ENCODE results near the gene ANKRD50. TPM values are rescaled to one million over a fixed set of nuclear protein-coding genes. Genes with fewer than 3 reads are reported as not detected.

ANKRD50 gene
- total RNA-seq, 2 experiments from 2014 or later: 0.47 to 0.48 TPM

DNA sequence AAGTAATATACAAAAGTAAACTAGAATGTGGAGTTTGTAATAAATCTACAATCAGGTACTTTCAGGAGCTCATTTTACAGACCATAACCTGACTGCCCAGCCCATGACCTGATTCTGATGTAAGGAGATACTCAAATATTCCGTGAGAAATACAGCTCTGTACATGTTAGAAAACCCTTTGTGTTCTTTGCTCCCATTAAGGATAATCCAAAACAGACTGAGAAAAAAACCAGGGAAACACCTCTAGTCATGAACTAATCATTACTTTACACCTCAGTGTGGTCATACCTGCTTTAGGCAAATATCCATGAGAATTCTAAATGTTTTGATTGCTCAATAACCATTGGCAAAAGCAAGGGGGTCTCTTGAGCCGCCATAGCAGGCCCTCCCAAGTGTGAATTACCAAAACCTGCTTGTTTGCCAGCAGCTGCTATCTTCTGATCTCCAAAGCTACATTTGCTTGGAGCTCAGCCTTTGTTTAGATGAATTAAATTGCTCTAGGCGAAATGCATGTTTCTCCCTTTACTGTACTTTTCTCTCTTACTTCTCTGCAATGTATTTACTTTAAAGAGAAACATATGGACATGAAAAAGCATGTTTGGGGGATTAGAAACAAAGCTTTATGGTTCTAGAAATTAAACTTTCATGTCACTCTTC is 79.1 kb downstream of the ANKRD50 start:
- Mint-ChIP-seq H3K27me3 (no peaks in the 10 kb centered on the region), H3K9me3 (no peaks in the 10 kb centered on the region), H3K4me3 (no peak overlapping the region), H3K4me1 (peaks cover 6% of the 10 kb centered on the region), H3K36me3 (no peaks in the 10 kb centered on the region), H3K27ac (no peak overlapping the region)
- DNase-seq: no peak

GRCh38 chr4:124632439-124632838 is 80.1 kb downstream of the ANKRD50 start:
- Mint-ChIP-seq H3K27me3 (no peaks in the 10 kb centered on the region), H3K36me3 (no peaks in the 10 kb centered on the region), H3K27ac (no peak overlapping the region), H3K4me1 (peaks cover 6% of the 10 kb centered on the region), H3K4me3 (no peak overlapping the region), H3K9me3 (no peaks in the 10 kb centered on the region)
- DNase-seq: no peak

- DNase-seq: peak; percentile 1
- peaks cover 6% of the 10 kb centered on the region for H3K4me1 Mint-ChIP-seq
- no peaks in the 10 kb centered on the region for H3K9me3 Mint-ChIP-seq
- H3K4me3 Mint-ChIP-seq: no peak overlapping the region
- H3K27me3 Mint-ChIP-seq: no peaks in the 10 kb centered on the region
- no peaks in the 10 kb centered on the region for H3K36me3 Mint-ChIP-seq
- no peak overlapping the region for H3K27ac Mint-ChIP-seq
Observed at GRCh38 chr4:124631760-124632159, 80.8 kb downstream of the ANKRD50 start.

DNA sequence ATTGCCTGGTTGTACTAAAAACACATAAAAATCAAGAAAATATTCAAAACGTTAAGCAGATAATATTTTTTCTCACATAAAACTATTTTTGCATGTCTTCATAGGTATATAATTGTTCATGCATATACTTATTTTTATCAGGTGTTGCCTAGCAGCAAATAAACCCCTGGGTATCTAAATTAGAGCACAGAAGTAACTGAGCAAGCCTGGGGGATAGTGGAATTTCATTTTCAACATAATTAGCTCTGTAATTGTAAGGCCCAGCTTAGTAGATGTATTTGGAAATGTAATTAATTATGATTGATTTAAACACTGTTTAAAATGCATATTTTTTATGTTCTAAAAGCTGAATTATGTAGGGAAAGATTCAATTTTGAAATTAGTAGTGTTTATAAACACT is 82.9 kb downstream of the ANKRD50 start:
- H3K36me3 Mint-ChIP-seq: no peaks in the 10 kb centered on the region
- peaks cover 6% of the 10 kb centered on the region for H3K4me1 Mint-ChIP-seq
- H3K4me3 Mint-ChIP-seq: no peak overlapping the region
- no peak for DNase-seq
- no peak overlapping the region for H3K27ac Mint-ChIP-seq
- no peaks in the 10 kb centered on the region for H3K9me3 Mint-ChIP-seq
- no peaks in the 10 kb centered on the region for H3K27me3 Mint-ChIP-seq
